Measurements from ENCODE around the gene CATSPERZ.
"Not testable (repeated sequence)": the region's sequence is repeated elsewhere in the genome, so short reads cannot be mapped to it uniquely, and the experiment has no call there.

The CATSPERZ gene

DNA sequence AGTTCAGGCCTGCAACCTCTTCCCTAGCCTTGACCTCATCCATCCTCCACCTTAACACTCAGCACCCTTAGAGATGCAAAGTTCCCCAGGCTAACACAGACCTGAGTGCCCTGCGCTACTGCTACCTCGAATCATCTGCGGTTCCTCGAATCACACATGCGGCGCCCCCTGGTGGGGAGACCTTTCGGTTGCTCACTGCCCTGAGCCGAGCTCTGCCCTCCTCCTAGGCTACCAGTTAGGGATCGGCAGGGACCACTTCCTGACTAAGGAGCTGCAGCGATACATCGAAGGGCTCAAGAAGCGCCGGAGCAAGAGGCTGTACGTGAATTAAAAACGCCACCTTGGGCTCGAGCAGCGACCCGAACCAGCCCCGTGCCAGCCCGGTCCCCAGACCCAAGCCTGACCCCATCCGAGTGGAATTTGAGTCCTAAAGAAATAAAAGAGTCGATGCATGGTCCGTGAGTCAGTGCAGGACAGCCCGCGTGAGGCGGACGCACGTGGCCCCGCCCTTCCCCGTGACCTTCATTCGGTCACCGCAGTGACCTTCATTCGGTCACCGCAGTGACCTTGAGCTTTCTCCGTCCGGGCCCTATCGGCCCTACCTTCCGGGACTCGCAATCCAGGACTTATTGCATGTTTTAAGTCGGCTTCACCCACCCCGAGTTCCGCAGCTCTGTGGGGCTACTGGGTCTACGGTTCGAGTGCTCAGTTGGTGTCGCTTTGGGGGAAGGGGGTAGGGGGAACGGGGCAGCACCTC lies 4.3 kb downstream of the CATSPERZ start:
- DNase-seq, result peak; percentile 53 to 88

DNA sequence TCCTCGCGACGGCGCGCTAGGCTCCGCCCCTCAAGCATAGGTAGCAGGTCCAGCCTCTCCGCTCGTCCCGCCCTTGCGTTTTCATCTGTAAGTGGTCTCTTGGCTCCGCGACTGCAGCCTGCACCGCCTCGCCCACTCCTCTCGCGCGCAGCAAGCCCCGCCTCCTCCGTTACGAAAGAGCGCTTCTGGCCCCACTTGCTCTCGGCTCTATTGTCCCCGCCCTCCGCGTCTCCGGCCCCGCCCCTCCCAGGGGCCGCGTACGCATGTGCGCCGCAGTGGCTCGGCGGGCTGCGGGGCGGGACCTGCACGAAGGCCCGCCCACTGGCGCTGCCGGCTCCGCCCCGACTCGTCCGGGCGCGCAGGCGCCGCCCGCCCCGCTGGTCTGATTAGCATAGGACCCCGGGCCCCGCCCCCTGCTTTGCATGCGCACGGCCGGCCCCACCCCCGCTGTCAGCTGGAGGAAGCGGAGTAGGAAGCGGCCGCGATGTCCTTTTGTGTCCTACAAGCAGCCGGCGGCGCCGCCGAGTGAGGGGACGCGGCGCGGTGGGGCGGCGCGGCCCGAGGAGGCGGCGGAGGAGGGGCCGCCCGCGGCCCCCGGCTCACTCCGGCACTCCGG lies 5.0 kb downstream of the CATSPERZ start, which contains the start of gene ESRRA:
Gene ESRRA (plus strand): TSS at position 450 of the 616 bp plus-strand sequence. CDS start 1,656 bp downstream, outside the sequence.
- peak; percentile 93 to 100 for DNase-seq

DNA sequence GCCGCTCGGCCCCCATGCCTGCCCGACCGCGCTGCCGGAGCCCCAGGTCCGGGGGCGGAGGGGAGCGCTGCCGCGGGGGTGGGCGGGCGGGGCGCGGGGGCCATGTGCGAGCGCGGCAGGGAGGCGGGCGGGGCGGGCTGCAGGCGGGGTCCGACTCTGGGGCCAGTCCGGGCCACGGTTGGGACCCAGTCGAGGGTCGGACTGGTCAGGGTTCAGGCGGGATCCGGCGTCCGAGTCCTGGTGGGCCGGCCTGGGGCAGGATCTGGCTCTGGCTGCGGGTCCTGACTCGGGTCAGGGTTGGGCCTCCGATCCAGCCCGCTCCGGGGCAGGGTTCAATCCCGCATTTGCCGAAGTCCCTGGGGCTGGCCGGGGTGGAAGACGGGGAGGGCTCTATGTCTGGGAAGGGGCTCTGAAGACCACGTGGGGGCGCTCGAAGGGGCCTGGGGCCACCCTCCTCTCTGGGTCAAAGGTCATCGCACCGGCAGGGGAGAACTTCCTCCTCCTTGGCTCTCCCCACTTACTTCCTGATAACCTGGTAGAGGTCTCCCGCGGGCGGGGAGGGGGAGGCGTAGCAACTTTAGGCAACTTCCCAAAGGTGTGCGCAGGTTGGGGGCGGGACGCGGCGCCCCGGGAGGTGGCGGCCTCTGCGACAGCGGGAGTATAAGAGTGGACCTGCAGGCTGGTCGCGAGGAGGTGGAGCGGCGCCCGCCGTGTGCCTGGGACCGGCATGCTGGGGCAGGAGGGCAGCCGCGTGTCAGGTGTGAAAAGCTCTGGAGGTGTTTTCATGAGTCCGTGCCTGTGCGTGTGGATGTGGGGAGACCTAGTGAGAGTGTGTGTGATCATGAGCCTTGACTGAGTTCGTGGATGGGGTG lies 5.8 kb downstream of the CATSPERZ start:
- peak; percentile 41 to 69 for DNase-seq

DNA sequence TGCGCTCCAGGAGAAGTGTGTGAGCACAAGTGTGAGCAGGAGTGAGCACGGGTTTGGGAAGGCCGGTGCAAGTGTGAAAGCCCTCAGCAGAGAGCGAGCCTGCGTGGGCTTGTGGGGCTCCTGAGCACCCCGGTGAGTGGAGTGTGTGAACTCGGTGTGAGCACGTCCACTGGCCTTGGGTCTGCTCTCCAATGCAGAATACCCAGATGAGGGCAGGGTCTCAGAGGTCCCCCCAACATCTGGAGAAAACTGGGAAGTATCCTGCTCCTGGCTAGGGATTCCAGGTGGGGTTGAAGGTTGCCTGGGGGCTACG lies 6.4 kb downstream of the CATSPERZ start:
- DNase-seq, result peak in 1 of 2 experiments; percentile 23

DNA sequence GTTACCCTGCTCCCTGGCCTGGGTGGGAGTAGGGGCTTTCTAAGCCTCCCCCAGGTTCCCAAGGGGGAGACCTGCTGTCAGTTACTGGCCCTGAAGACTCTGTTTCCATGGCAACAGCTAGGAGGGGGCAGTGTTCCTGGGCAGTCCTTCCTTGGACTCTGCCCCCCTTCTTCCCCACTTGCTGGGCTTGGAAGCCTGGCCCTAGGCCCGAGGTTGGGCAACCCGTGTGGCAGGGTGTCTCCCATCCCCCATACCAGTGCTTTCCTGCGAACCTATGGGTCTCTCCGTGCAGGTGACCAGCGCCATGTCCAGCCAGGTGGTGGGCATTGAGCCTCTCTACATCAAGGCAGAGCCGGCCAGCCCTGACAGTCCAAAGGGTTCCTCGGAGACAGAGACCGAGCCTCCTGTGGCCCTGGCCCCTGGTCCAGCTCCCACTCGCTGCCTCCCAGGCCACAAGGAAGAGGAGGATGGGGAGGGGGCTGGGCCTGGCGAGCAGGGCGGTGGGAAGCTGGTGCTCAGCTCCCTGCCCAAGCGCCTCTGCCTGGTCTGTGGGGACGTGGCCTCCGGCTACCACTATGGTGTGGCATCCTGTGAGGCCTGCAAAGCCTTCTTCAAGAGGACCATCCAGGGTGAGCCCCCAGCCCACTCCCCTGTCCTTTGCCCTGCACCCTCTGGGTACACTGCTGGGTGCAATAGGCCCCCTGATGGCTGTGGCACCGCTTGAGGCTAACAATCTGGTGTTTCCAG lies 6.9 kb downstream of the CATSPERZ start:
- DNase-seq, result no peak

DNA sequence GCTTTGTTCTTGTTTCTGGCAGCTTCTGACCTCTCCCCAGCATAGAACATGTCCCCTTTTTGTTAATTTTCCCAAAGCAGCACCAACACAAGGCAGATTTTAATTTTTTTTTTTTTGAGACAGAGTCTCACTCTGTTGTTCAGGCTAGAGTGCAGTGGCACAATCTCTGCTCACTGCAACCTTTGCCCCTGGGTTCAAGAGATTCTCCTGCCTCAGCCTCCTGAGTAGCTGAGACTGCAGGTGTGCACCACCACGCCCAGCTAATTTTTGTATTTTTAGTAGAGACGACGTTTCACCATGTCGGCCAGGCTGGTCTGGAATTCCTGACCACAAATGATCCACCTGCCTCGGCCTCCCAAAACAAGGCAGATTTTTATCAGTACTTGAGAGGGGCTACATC lies 7.6 kb downstream of the CATSPERZ start:
- not testable (repeated sequence) for DNase-seq

DNA sequence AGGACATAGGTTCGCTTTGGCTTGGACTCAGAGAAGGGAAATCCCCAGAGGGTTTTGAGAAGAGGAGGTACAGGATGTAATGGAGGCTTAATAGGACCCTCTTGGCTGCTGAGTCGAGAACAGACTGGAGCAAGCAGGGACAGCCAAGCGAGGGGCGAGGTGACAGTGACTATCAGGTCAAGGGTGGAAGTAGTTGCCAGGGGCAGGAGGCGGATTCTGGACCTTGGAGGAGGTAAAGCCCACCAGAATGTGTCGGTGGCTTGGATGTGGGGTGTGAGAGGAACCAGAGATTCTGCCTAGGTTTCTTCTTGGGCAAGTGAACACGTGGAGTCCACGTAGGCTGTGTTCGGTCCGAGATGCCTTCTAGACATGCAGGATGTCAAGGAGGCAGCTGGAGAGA lies 12.8 kb downstream of the CATSPERZ start:
- no peak for DNase-seq

DNA sequence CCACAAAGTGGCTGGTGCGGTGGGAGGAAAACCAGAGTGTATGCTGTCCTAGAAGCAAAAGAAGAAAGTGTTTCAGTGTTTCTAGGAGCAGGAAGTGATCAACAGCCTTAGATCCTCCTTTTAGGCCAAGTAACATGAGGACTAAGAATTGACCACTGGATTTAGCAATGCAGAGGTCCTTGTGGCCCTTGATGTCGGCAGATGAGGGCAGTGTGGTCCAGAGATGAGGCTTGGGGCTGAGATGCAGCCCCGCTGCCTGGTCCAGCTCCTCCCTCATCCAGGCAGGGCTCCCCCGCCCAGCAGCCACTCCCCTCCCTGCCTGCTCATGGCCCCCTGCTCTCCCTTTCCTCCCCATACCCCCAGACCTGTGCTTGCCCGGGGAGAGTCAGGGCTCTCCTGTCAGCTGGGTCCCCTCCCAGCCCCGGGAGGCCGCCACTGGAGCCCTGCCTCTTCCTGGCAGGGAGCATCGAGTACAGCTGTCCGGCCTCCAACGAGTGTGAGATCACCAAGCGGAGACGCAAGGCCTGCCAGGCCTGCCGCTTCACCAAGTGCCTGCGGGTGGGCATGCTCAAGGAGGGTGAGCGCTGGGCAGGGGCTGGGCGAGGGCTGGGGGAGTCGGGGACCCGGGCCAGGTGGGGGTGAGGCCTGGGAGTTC lies 13.5 kb downstream of the CATSPERZ start:
- no peak for DNase-seq

DNA sequence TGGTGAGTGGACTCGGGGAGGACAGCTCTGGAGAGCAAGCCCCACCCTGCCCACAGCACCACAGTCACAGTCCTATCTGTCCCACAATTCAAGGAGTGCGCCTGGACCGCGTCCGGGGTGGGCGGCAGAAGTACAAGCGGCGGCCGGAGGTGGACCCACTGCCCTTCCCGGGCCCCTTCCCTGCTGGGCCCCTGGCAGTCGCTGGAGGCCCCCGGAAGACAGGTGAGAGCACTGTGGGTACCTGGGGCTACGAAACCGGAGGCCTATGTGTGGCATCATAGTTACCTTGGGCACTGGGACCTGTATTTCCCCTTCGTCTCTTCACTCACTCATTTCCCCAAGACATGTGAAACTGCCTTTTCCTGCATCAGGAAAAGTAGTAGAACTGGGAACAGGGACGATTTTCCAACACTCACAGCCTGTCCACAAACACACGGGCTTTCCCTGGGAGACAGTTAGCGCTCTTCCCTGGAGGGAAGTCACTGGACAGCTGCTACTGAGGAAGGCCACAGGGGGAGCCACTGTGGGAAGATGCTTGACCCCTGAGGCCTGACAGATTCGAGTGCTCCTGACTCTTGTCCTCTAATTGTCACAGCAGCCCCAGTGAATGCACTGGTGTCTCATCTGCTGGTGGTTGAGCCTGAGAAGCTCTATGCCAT lies 14.1 kb downstream of the CATSPERZ start:
- no peak for DNase-seq

DNA sequence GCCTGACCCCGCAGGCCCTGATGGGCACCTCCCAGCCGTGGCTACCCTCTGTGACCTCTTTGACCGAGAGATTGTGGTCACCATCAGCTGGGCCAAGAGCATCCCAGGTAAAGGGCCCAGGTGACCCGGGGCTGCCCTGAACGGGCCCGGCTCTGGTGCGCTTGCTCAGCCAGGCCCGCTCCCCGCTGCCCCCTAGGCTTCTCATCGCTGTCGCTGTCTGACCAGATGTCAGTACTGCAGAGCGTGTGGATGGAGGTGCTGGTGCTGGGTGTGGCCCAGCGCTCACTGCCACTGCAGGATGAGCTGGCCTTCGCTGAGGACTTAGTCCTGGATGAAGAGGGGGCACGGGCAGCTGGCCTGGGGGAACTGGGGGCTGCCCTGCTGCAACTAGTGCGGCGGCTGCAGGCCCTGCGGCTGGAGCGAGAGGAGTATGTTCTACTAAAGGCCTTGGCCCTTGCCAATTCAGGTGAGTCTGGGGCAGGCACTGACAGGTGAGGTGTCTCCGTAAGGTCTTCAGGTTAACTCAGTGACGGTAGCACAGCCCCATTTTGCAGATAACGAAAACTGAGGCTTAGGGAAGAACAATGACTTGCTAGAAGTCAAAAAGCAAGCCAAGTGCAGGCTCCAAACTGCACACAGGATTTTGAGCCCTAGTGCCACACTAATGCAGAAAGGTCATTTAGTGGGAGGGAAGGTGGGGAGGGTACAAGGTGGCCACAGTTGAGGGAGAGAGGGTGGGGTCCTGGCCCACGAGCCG lies 14.8 kb downstream of the CATSPERZ start:
- no peak for DNase-seq

DNA sequence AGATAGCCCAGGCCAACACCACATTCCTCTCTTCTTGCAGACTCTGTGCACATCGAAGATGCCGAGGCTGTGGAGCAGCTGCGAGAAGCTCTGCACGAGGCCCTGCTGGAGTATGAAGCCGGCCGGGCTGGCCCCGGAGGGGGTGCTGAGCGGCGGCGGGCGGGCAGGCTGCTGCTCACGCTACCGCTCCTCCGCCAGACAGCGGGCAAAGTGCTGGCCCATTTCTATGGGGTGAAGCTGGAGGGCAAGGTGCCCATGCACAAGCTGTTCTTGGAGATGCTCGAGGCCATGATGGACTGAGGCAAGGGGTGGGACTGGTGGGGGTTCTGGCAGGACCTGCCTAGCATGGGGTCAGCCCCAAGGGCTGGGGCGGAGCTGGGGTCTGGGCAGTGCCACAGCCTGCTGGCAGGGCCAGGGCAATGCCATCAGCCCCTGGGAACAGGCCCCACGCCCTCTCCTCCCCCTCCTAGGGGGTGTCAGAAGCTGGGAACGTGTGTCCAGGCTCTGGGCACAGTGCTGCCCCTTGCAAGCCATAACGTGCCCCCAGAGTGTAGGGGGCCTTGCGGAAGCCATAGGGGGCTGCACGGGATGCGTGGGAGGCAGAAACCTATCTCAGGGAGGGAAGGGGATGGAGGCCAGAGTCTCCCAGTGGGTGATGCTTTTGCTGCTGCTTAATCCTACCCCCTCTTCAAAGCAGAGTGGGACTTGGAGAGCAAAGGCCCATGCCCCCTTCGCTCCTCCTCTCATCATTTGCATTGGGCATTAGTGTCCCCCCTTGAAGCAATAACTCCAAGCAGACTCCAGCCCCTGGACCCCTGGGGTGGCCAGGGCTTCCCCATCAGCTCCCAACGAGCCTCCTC lies 15.7 kb downstream of the CATSPERZ start:
- DNase-seq, result not testable (repeated sequence)

DNA sequence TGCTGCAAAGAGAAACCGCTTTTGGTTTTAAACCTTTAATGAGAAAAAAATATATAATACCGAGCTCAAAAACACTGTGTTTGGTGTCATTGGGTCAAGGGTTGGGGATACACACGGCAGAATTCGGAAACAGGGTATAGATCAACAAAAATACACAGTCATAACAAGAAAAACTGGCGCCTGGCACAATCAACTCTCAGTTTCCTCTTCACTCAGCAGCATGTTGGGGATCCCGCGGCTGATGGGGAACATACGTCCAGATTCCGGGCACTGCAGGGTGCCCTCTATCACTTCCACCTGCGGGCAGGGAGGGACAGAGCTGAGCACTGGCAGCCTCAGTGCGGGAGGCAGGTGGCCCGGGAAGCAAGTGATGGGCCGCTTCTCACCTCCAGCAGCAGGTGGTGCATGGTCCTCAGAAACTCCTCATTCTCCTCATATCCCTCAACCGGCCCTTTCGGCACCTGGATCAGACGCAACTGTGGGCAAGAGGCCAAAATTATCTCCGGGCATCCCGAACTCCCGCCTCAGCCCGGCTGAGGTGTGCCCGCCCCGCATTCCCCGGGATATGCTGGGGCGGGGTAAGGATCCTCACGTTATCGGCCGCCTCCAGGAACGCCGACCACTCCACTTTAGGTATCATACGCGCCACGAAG lies 16.6 kb downstream of the CATSPERZ start:
- peak; percentile 32 to 40 for DNase-seq

DNA sequence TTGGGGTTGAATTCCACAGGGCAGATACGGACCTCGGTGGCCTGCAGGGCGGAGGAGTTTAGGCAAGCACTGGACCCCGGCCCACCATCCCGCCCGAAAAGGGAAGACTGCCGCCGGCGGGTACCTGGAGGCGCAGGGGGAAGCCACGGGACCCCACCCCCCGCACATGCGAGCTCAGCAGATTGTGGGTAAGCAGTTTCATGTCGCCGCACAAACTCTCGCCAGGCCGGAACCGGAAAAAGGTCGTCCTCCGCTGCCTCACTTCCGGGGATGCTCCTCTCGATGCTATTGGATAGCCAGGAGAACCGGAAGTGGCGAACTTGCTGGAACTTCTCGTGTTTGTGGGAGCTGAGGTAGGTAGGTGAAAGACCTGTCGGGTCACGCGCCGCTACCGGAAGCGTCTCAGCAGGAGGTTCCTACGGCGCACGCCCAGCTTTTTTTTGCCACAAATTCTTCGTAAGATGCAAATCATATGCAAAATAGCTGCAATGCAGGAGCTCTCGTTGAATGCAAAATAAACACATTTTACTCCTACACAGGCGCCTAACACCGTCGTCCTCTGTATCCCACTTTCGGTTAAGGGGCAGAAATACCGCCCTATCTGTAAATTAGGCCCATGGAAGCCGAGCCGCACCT lies 17.3 kb downstream of the CATSPERZ start, which contains the start of gene TRMT112:
Gene TRMT112 (minus strand): TSS at position 235 of the 636 bp plus-strand sequence. CDS start 33 bp downstream, at position 202.
- peak; percentile 95 to 98 for DNase-seq

DNA sequence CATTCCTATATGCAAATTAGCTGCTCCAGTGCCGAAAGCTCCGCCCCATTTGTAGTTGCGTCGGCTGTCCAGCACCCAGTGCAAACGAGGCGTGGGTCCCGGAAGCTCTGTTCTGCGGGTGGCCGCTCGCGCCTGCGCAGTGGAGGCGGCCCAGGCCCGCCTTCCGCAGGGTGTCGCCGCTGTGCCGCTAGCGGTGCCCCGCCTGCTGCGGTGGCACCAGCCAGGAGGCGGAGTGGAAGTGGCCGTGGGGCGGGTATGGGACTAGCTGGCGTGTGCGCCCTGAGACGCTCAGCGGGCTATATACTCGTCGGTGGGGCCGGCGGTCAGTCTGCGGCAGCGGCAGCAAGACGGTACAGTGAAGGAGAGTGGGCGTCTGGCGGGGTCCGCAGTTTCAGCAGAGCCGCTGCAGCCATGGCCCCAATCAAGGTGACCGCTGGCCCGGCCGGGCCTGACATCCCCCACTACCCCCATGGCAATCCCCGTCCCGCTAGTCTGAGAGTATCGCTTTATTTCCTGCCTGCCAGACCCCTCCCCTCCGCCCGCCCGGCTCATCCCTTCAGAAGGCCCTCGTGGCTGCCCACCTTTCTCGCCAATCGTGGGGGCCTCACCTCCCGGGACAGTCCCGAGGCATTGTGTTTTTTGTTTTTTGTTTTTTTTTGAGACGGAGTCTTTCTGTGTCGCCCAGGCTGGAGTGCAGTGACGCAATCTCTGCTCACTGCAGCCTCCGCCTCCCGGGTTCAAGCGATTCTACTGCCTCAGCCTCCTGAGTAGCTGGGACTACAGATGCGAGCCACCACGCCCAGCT lies 18.0 kb downstream of the CATSPERZ start, which contains the start of gene PRDX5:
Gene PRDX5 (plus strand): TSS at position 161 of the 805 bp plus-strand sequence. CDS start 95 bp downstream, at position 256.
- DNase-seq, result peak; percentile 92 to 95

DNA sequence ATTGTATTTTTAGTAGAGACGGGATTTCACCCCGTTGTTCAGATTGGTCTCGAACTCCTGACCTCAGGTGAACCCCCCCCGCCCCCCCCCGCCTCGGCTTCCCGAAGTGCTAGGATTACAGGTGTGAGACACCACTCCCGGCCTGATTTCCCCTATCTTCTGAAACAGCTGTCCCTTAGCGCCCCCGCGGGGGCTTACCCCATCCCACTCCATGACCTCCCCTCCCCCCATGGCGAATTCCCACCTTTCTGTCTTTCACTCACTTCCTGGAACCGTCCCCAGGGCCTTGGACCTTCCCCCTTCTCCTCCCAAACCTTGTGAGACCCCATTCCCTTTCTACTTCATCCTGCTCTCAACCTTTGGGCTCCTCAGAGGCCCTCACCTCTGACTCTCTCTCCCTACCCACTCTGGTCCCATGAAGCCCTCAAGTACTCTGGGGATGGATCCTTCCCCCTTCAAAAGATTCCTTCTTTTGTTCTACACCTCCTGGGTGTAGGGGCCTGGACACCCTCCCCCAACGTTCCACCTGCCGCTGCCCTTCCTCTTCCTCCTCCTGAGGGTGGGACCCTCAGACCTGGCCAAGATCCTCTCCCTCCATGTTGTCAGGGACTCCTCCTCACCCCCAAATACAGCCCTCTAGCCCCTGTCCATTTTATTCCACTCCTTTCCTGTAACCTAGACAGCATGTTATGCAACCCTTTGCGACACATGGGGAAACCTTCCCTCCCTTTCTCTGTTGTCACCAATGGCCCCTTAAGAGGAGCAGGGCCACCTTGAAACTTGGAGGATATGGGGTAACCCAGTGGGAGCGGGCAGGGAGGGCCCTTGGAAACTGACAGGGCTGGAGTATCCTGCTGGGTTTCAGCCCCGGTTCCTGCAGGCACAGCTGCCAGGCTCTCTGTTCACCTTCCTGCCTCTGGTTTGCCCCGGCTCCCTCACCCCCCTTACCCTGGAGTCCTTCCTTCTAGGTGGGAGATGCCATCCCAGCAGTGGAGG lies 18.9 kb downstream of the CATSPERZ start:
- DNase-seq, result no peak

DNA sequence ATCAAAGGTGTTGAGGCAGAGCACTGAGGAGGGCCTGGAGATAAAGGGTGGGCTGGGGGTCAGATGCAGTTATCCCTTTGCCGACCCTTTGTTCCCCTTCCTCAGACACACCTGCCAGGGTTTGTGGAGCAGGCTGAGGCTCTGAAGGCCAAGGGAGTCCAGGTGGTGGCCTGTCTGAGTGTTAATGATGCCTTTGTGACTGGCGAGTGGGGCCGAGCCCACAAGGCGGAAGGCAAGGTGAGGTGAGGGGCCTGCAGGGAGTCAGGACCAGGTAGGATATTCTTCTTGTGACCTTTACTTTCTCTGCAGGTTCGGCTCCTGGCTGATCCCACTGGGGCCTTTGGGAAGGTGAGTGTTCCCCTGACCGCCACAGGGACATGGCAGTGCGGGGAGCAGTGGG lies 20.4 kb downstream of the CATSPERZ start:
- DNase-seq, result no peak
